Measurements from ENCODE around the gene BIRC6. TPM values are rescaled to one million over a fixed set of nuclear protein-coding genes. Genes with fewer than 3 reads are reported as not detected.

The BIRC6 gene
- polyA plus RNA-seq, 1 donor from 2014 or later = 23.0 TPM

- Mint-ChIP-seq H3K27ac (no peak overlapping the region), H3K36me3 (peaks cover 22% of the 10 kb centered on the region)
Observed at GRCh38 chr2:32663864-32664263, 307.0 kb downstream of the BIRC6 start.

GRCh38 chr2:32666704-32667103 lies 309.9 kb downstream of the BIRC6 start:
- Mint-ChIP-seq H3K27me3 (no peaks in the 10 kb centered on the region), H3K27ac (no peak overlapping the region), H3K4me3 (no peak overlapping the region), H3K9me3 (no peaks in the 10 kb centered on the region), H3K36me3 (peaks cover 19% of the 10 kb centered on the region), H3K4me1 (no peaks in the 10 kb centered on the region)

More at GRCh38 chr2:32663864-32664263, 307.0 kb downstream of the BIRC6 start:
- Mint-ChIP-seq H3K9me3 (no peaks in the 10 kb centered on the region), H3K27me3 (no peaks in the 10 kb centered on the region), H3K4me1 (peaks cover 0 to 5% (median 0%) of the 10 kb centered on the region in 3 donors), H3K4me3 (no peak overlapping the region)

- Mint-ChIP-seq H3K4me3 (no peak overlapping the region), H3K36me3 (peaks cover 16% of the 10 kb centered on the region), H3K27me3 (no peaks in the 10 kb centered on the region), H3K9me3 (no peaks in the 10 kb centered on the region), H3K4me1 (no peaks in the 10 kb centered on the region), H3K27ac (no peak overlapping the region)
Observed at GRCh38 chr2:32668254-32668653, 311.4 kb downstream of the BIRC6 start.

Other genes with a start within 250 kb of the BIRC6 start
- 6.7 TPM for gene SLC30A6, start 191.2 kb upstream of the BIRC6 start, polyA plus RNA-seq
- 1.6 TPM for gene NLRC4, start 92.1 kb upstream of the BIRC6 start, polyA plus RNA-seq
- gene YIPF4, start 79.1 kb upstream of the BIRC6 start, polyA plus RNA-seq = 24.2 TPM